HG02763 (cell line): Measurements from ENCODE around the gene GNPTAB.

Source experiments
- ATAC-seq: cut with Tn5 transposase; IDR thresholded peaks from one replicate; pipeline ENCODE4 v1.9.1; 2021; ENCODE audit warnings: mild to moderate bottlenecking, moderate library complexity; ENCODE audit not compliant: unreplicated experiment

The GNPTAB gene

GRCh38 chr12:101809208-101809607 is 21.6 kb downstream of the GNPTAB start:
- ATAC-seq: no peak

- ATAC-seq: no peak
Measured at GRCh38 chr12:101806265-101806664, 24.5 kb downstream of the GNPTAB start.

- no peak for ATAC-seq
Measured at GRCh38 chr12:101804409-101804808, 26.4 kb downstream of the GNPTAB start.

- no peak for ATAC-seq
Measured at GRCh38 chr12:101803978-101804377, 26.8 kb downstream of the GNPTAB start.

- no peak for ATAC-seq
Measured at GRCh38 chr12:101802486-101802885, 28.3 kb downstream of the GNPTAB start.

GRCh38 chr12:101799774-101800173 is 31.0 kb downstream of the GNPTAB start:
- peak; percentile 54 for ATAC-seq

GRCh38 chr12:101795786-101796185 is 35.0 kb downstream of the GNPTAB start:
- ATAC-seq: no peak

GRCh38 chr12:101795013-101795412 is 35.7 kb downstream of the GNPTAB start:
- ATAC-seq: no peak

- no peak for ATAC-seq
Measured at GRCh38 chr12:101794574-101794973, 36.2 kb downstream of the GNPTAB start.

GRCh38 chr12:101793401-101793800 is 37.4 kb downstream of the GNPTAB start:
- ATAC-seq: no peak

GRCh38 chr12:101792046-101792931 is 38.5 kb downstream of the GNPTAB start:
- ATAC-seq: no peak

- no peak for ATAC-seq
Measured at GRCh38 chr12:101789171-101789570, 41.6 kb downstream of the GNPTAB start.

- ATAC-seq: no peak
Measured at GRCh38 chr12:101785671-101786070, 45.1 kb downstream of the GNPTAB start.

GRCh38 chr12:101784376-101784775 is 46.4 kb downstream of the GNPTAB start:
- no peak for ATAC-seq

- ATAC-seq: no peak
Measured at GRCh38 chr12:101783838-101784237, 46.9 kb downstream of the GNPTAB start.

- ATAC-seq: no peak
Measured at GRCh38 chr12:101783150-101783549, 47.6 kb downstream of the GNPTAB start.

GRCh38 chr12:101782273-101782731 is 48.5 kb downstream of the GNPTAB start:
- ATAC-seq: no peak

- no peak for ATAC-seq
Measured at GRCh38 chr12:101781834-101782233, 48.9 kb downstream of the GNPTAB start.

GRCh38 chr12:101780599-101780998 is 50.2 kb downstream of the GNPTAB start:
- ATAC-seq: no peak

- ATAC-seq: no peak
Measured at GRCh38 chr12:101779626-101780025, 51.1 kb downstream of the GNPTAB start.

GRCh38 chr12:101779200-101779599 is 51.6 kb downstream of the GNPTAB start:
- no peak for ATAC-seq

GRCh38 chr12:101777978-101778377 is 52.8 kb downstream of the GNPTAB start:
- ATAC-seq: no peak

GRCh38 chr12:101777485-101777884 is 53.3 kb downstream of the GNPTAB start:
- no peak for ATAC-seq
